ENCODE measurements around the gene MT2A.
A peak's percentile ranks its signal among the peaks of the same experiment; 100 is the strongest.
"Not testable (repeated sequence)": the region's sequence is repeated elsewhere in the genome, so short reads cannot be mapped to it uniquely, and the experiment has no call there.

MT2A gene

DNA sequence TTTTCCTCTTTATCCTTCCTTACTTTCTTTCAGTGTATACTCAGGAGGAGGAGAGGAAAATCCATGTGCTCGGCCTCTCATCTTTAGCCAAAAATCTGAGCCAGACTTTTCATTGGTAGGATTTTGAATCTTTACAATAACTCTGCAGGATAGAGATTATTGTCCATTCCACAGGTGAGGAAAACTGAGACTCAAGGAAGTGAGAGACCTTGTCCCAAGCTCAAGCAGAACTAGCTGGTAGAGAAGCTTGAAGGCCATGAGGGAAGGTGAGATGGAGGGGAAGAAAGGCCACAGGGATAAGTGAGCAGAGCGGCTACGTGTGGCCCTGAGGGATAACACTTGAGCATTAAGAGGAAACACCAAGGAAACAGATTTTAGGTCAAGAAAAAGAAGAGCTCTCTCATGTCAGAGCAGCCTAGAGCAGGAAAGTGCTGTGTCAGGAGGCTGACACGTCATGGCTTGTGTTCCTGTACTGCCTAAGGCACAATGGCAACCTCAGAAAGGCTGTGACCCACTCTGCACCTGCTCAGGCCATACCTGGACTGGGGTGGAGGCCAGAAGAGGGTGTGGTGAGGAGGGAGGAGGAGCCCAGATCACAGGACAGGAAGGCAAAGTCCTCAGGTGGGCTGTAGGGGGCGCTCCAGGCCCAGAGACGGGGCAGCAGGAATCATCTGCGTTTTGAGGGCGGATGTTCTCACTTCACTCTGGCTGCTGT, 31.6 kb upstream of the MT2A start:
- Histone ChIP-seq H3K4me3 (ENCODE audit: low read length) (no peak overlapping the region), H3K36me3 (replicated peaks; ENCODE audit: low read depth, low read length) (no peaks in the 10 kb centered on the region), H4K20me1 (ENCODE audit: insufficient read depth, low read length) (no peaks in the 10 kb centered on the region), H3K27ac (ENCODE audit: low read length) (no peak overlapping the region), H3K9me3 (ENCODE audit: insufficient read depth, low read length) (0 out of 2 replicates have a peak, but pooled peaks cover 2% of the 10 kb centered on the region), H3K9ac (ENCODE audit: low read length) (no peak overlapping the region), H2AFZ (ENCODE audit: low read depth, low read length) (peak overlapping the region; percentile 86), H3K79me2 (ENCODE audit: low read length) (no peaks in the 10 kb centered on the region), H3K27me3 (ENCODE audit: low read depth, low read length) (peaks cover 7% of the 10 kb centered on the region; the same call in 1 of the 2 replicates), H3K4me1 (ENCODE audit: low read length) (peaks cover 4% of the 10 kb centered on the region), H3K4me2 (ENCODE audit: low read length) (peak overlapping the region; percentile 41)
- TF ChIP-seq, protein P1, sequence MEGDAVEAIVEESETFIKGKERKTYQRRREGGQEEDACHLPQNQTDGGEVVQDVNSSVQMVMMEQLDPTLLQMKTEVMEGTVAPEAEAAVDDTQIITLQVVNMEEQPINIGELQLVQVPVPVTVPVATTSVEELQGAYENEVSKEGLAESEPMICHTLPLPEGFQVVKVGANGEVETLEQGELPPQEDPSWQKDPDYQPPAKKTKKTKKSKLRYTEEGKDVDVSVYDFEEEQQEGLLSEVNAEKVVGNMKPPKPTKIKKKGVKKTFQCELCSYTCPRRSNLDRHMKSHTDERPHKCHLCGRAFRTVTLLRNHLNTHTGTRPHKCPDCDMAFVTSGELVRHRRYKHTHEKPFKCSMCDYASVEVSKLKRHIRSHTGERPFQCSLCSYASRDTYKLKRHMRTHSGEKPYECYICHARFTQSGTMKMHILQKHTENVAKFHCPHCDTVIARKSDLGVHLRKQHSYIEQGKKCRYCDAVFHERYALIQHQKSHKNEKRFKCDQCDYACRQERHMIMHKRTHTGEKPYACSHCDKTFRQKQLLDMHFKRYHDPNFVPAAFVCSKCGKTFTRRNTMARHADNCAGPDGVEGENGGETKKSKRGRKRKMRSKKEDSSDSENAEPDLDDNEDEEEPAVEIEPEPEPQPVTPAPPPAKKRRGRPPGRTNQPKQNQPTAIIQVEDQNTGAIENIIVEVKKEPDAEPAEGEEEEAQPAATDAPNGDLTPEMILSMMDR (IDR thresholded peaks at IDR 0.05; ENCODE audit: low read depth, low read length), result peak; percentile 92
- no peak for TF ChIP-seq EZH2phosphoT487 (IDR thresholded peaks at IDR 0.05; ENCODE audit: low read depth)

DNA sequence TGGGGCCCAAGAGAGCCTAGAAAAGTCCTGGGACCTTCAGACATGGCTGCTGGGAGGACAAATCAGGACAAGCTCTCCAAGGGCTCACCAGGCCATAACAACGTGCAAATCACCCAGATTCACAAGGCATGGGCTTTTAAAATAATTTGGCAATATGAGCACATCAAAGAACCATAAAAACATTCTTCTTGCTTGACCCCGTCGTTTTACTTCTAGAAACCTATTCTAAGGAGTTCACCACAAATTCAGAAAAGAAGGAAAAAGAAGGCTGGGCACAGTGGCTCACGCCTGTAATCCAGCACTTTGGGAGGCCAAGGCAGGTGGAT, 31.1 kb upstream of the MT2A start:
- Histone ChIP-seq H3K4me3 (ENCODE audit: low read length) (no peak overlapping the region), H3K4me2 (ENCODE audit: low read length) (peak overlapping the region; percentile 41), H3K27ac (ENCODE audit: low read length) (no peak overlapping the region), H2AFZ (ENCODE audit: low read depth, low read length) (peak overlapping the region; percentile 86), H3K36me3 (replicated peaks; ENCODE audit: low read depth, low read length) (no peaks in the 10 kb centered on the region), H3K9ac (ENCODE audit: low read length) (no peak overlapping the region), H3K27me3 (ENCODE audit: low read depth, low read length) (peaks cover 7% of the 10 kb centered on the region; the same call in 1 of the 2 replicates), H3K9me3 (ENCODE audit: insufficient read depth, low read length) (0 out of 2 replicates have a peak, but pooled peaks cover 2% of the 10 kb centered on the region), H3K4me1 (ENCODE audit: low read length) (peaks cover 4% of the 10 kb centered on the region), H3K79me2 (ENCODE audit: low read length) (no peaks in the 10 kb centered on the region), H4K20me1 (ENCODE audit: insufficient read depth, low read length) (no peaks in the 10 kb centered on the region)
- no peak for TF ChIP-seq EZH2phosphoT487 (IDR thresholded peaks at IDR 0.05; ENCODE audit: low read depth)
- TF ChIP-seq, protein P1 (IDR thresholded peaks at IDR 0.05; ENCODE audit: low read depth, low read length), result no peak

DNA sequence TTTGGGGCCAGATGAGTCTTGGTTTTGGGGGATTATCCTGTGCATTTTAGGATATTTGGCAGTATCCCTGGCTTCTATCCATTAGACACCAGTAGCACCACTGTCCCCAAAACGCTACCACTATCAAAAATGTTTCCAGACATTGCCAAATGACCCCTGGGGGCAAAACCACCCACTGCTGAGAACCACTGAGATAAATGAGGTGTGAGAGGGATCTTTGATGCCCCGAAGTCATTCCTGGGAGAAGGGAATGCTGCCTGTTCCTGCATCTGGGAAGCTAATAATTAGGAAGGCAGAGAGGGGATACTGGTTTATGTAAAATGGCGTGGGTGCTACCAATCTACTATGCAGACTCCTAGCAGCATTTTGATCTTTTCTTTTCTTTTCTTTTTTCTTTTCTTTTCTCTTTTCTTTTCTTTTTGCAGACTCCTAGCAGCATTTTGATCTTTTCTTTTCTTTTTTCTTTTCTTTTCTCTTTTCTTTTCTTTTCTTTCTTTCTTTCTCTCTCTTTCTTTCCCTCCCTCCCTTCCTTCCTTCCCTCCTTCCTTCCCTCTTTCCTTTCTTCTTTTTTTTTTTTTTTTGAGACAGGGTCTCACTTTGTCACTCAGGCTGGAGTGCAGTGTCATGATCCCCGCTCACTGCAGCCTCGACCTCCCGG, 27.9 kb upstream of the MT2A start:
- Histone ChIP-seq H3K27ac (ENCODE audit: low read length) (no peak overlapping the region), H3K4me2 (ENCODE audit: low read length) (no peak overlapping the region), H3K9me3 (ENCODE audit: insufficient read depth, low read length) (no peaks in the 10 kb centered on the region), H4K20me1 (ENCODE audit: insufficient read depth, low read length) (no peaks in the 10 kb centered on the region), H3K79me2 (ENCODE audit: low read length) (no peaks in the 10 kb centered on the region), H3K4me3 (ENCODE audit: low read length) (no peak overlapping the region), H2AFZ (ENCODE audit: low read depth, low read length) (no peak overlapping the region), H3K9ac (ENCODE audit: low read length) (no peak overlapping the region), H3K27me3 (ENCODE audit: low read depth, low read length) (no peaks in the 10 kb centered on the region; the same call in 1 of the 2 replicates), H3K4me1 (ENCODE audit: low read length) (peaks cover 4% of the 10 kb centered on the region), H3K36me3 (replicated peaks; ENCODE audit: low read depth, low read length) (no peaks in the 10 kb centered on the region)
- TF ChIP-seq EZH2phosphoT487 (IDR thresholded peaks at IDR 0.05; ENCODE audit: low read depth), result no peak
- TF ChIP-seq, protein P1 (IDR thresholded peaks at IDR 0.05; ENCODE audit: low read depth, low read length), result no peak

DNA sequence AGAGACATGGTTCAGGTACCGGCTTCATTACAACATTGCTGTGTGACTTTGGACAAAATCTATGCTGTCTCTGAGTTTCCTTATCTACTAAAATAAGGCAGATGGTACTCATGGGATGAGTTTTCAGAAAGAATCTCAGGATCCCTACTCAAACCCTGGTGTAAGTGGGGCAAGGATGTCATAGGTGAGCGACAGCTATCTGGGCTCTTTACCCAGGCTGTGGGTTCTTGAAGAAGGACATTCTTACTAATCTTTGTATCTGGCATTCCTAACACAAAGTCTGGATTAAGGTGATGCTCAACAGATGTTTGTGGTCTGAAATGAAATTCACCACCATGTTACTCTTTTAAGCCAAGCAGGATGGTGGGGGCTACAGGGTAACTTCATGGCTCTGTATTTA, 25.5 kb upstream of the MT2A start:
- not testable (repeated sequence) for H3K4me2 ChIP-seq (ENCODE audit: low read length); H3K27ac ChIP-seq (ENCODE audit: low read length); H3K79me2 ChIP-seq (ENCODE audit: low read length); H3K27me3 ChIP-seq (ENCODE audit: low read depth, low read length); H3K4me3 ChIP-seq (ENCODE audit: low read length); H3K9me3 ChIP-seq (ENCODE audit: insufficient read depth, low read length); H2AFZ ChIP-seq (ENCODE audit: low read depth, low read length); H4K20me1 ChIP-seq (ENCODE audit: insufficient read depth, low read length); H3K4me1 ChIP-seq (ENCODE audit: low read length); H3K36me3 ChIP-seq (replicated peaks; ENCODE audit: low read depth, low read length); H3K9ac ChIP-seq (ENCODE audit: low read length)
